GM18505 (cell line): ENCODE data around the gene CA5A.
"Not testable (repeated sequence)": the region's sequence is repeated elsewhere in the genome, so short reads cannot be mapped to it uniquely, and the experiment has no call there.

Experiments
- ATAC-seq: cut with Tn5 transposase; IDR thresholded peaks from one replicate; pipeline ENCODE4 v1.9.1; 2021; ENCODE audit not compliant: unreplicated experiment
- POLR2A ChIP-seq: IDR thresholded peaks from 4 replicates; pipeline ENCODE4 v1.6.1; 2011; ENCODE audit warnings: borderline replicate concordance; ENCODE audit not compliant: insufficient read depth, insufficient read length; ENCODE audit errors: extremely low read depth

CA5A gene

DNA sequence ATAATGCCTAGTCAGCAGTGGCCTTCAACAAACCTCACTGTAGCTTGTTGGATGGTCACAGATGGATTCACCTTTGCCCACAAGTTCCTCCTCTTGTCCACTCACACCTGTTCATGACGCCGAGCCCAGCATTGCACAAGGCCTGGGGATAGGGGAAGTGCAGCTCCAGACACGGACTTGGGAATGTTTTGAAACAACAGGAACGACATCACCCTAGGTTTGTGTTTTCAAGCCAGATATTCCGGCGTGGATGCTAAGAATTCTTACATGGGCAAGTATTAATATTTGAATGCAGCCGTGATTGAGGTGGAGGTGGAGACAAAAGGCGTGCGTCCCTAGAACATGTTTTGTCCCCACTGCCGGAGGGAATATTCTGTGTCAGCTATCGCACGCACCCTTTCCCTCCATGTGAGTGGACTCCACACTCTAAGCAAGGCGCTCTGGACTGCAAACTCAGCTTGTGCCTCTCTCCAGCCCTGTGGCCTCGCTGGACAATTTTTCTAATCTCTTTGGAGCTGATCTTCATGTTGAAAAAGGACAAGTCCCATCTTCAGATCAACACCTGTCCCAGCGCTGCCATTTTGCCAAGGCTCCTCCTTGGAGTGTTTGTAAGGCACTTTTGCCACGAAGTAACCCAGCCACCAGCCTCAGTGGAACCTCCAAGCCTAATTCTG is 12.9 kb upstream of the CA5A start:
- ATAC-seq = no peak
- TF ChIP-seq POLR2A = no peak

DNA sequence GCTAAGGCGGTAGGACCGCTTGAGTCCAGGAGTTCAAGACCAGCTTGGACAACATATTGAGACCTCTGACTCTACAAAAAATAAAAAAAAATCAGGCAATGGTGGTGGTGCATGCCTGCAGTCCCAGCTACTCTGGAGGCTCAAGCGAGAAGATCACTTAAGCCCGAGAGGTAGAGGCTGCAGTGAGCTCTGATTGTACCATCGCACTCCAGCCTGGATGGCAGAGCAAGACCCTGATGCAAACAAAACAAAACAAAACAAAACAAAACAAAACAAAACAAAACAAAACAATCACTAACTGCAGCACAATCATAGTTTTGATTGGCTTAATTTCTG is 12.4 kb upstream of the CA5A start:
- TF ChIP-seq POLR2A = no peak
- no peak for ATAC-seq

GRCh38 chr16:87948119-87948545 is 11.8 kb upstream of the CA5A start:
- no peak for ATAC-seq
- TF ChIP-seq POLR2A = no peak

GRCh38 chr16:87947356-87948118 is 11.2 kb upstream of the CA5A start:
- no peak for ATAC-seq
- no peak for TF ChIP-seq POLR2A

DNA sequence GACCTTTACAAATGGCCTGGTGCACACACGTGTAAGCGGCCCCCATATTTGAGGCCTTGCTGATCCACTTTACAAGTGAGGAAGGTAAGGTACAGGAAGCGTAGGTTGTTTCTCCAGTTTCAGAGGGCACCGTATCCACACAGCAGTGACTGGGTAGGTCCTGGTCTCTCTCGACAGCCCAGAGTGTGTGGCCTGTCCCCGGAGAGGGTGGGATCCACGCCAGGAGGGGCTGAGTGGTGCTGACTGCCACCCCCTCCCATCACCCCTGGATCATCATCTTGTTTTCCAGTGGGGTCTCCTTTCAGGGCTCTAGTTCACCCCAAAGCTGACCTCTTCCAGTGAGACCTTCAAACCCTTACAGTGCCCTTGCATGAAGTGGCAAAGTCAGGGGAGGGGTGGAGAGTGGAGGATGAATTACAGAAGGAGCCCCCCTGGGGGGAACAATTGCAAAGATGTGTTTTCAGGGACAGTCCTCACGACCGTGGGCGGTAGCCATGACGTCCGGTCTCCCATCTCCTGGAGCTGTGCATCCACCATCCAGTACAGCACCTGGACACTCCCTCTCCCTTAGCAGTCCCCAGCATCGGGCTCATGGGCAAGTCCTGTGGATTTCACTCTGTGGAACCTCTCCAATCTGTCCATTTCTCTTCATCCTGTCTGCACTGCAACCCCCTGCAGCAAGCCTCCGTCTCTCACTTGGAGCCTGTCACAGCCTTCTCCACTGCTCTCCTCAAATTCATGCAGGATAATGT is 10.4 kb upstream of the CA5A start:
- TF ChIP-seq POLR2A = no peak
- no peak for ATAC-seq

GRCh38 chr16:87945351-87946042 is 9.2 kb upstream of the CA5A start:
- TF ChIP-seq POLR2A = no peak
- no peak for ATAC-seq

DNA sequence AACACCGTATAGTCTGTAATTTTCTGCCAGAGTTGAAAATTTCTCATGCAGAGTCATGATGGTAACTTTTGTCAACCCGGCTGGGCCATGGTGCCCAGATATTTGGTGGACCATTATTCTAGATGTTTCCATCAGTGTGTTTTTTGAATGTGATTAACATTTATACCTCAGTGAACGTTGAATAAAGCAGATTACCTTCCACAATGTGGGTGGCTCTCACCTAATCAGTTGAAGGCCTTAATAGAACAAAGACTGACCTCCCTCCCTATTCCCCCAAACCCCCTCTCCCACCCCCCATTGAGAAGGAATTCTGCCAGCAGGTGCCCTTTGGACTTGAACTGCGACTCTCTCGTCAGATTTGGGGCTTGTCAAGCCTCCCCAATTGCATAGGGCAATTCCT is 6.4 kb upstream of the CA5A start:
- no peak for TF ChIP-seq POLR2A
- ATAC-seq = no peak

GRCh38 chr16:87939562-87940423 is 3.5 kb upstream of the CA5A start:
- no peak for TF ChIP-seq POLR2A
- ATAC-seq = no peak

DNA sequence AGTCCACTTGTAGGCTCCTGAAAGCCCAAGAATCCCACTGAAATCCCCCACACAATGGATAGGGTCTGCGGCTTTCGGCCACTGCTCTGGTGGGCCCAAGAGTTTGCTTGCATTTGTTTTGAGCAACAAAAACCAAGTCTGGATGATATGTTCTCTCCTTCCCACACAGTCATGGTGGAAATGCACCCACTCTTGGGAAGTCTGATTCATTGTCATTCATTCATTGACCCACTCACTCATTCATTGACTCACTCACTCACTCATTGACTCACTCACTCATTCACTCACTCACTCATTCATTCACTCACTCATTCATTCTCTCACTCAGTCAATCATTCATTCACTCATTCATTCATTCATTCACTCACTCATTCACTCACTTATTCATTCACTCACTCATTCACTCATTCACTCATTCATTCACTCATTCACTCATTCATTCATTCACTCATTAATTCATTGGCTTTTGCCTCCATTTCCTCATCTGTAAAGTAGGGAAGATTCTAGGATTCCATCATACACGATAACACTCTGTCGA is 2.2 kb upstream of the CA5A start:
- TF ChIP-seq POLR2A = no peak
- no peak for ATAC-seq

- not testable (repeated sequence) for ATAC-seq
Observed at GRCh38 chr16:87937231-87937542, 858 bp upstream of the CA5A start.

DNA sequence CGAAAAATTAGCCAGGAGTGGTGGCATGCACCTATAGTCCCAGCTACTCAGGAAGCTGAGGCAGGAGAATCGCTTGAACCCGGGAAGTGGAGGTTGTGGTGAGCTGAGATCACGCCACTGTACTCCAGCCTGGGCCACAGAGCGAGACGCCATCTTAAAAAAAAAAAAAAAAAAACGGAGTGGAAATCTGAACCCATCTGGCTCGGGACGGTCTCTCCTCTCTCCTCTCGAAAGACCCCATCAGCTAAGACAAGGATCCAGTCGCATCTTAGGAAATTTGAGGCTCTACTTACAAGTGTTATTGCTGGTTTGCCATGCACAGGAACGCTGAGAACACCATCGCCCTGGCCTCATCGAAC is 334 bp downstream of the CA5A start:
- not testable (repeated sequence) for ATAC-seq

DNA sequence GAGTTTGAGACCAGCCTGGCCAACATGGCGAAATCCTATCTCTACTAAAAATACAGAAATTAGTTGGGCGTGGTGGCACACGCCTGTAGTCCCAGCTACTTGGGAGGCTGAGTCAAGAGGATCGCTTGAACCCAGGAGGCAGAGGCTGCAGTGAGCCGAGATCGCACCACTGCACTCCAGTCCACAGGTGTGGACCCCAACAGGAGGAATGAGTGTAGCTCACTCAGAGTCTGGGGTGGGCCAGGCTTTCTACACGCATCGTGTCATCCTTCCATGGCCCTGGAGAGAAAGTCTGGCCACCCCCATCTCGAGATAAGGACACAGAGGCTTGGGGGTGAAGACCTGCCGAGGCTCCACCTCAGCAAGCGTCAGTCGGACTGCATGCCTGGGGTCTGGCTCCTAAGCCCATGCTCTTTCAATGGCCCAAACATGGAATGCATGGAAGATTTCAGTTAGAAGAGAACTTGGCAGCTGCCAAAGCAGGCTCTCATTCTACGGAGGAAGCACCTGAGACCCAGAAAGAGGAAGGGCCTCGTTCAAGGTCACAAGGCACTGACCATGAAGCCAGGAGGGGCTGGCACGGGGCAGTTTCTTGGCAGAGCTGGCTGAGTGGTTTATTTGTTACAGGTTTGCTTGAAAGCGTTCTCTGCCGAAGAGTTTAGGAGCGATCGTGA is 1.4 kb downstream of the CA5A start:
- ATAC-seq = not testable (repeated sequence)
